PFSK-1 (cell line): Measurements from ENCODE around the gene CDKL2.

Experiments used
- FOXP2 ChIP-seq: optimal IDR thresholded peaks from 2 replicates; pipeline ENCODE3; 2011; ENCODE audit warnings: borderline replicate concordance, control low read depth, inconsistent platforms; ENCODE audit not compliant: insufficient read depth; ENCODE audit errors: extremely low read length, extremely low read depth
- POLR2AphosphoS5 ChIP-seq: IDR thresholded peaks from 2 replicates; pipeline ENCODE4 v1.6.1; 2012; ENCODE audit warnings: low read depth, mild to moderate bottlenecking, control low read depth, low read length, moderate library complexity
- SIN3A ChIP-seq: IDR thresholded peaks from 2 replicates; pipeline ENCODE4 v1.6.1; 2012; ENCODE audit warnings: mild to moderate bottlenecking, low read length, moderate library complexity, borderline replicate concordance; ENCODE audit not compliant: insufficient read depth
- TAF1 ChIP-seq: IDR thresholded peaks from 2 replicates; pipeline ENCODE4 v1.6.1; 2012; ENCODE audit warnings: low read length, control low read depth, borderline replicate concordance; ENCODE audit not compliant: insufficient read depth
- TF ChIP-seq, protein P1 (sequence below), 2 experiments: IDR thresholded peaks; 2 replicates each; pipeline versions ENCODE4 v1.6.1 to v1.8.0; 2011 to 2012; ENCODE audit warnings: low read depth in 2 of 2, low read length in 2 of 2, control low read depth in 1 of 2, inconsistent platforms in 1 of 2, mild to moderate bottlenecking in 1 of 2, moderate library complexity in 1 of 2; ENCODE audit not compliant: insufficient read depth in 1 of 2

Gene CDKL2

DNA sequence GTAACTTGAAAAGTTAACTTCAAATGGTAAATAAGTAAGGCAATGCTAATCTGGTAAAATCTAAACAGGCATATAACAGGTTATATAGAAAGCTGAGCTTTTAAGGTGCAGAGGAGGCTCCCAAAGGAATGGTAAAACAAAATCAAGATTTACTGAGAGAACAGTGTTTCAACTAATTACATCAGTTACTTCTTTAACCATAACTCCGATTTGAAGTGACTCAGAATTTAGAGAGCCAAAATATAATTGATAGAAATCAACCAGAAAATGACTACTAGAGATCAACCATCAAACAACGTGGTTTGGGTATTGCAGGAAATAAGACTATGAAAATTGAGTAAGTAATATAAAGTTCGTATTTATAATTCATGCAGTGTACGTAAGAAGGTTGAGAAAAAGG, 36.0 kb upstream of the CDKL2 start:
- no peak for TF ChIP-seq SIN3A

DNA sequence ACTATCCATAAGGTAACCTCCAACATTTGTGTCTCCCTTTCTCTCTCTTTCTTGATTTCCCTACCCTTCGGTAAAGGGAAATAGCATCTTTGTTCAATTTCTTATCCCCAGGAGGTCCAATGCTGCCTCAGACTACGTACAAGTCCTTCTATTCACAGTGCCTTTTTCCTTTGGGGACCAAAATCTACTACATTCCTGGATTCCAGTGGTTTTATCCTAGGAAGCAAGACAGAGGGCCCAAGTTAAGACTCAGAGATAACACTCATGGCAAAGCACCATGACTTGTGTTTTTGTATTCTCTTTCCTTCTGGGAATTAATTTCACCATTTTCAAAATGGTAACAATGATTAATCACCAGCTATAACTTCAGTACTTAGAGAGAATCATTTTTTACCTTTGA, 32.3 kb upstream of the CDKL2 start:
- no peak for TF ChIP-seq POLR2AphosphoS5

DNA sequence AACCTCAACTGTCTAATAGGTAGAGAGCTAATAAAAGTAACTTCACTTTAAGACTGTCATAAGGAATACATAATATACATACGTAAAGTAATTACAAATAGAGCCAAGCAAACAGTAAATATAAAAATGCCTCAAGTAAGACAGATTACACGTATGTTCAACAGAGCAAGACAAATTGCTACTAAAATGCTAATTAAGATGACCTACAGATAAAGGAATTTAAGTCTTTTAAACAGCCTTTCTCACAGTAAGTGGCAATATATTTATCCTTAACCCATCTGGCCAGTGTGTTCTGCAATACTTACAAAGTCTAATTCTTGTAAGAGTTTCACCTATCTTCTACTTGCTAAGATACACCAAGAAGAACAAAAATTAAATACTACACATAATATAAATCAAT, 30.2 kb upstream of the CDKL2 start:
- TF ChIP-seq SIN3A (no peak), FOXP2 (no peak)

DNA sequence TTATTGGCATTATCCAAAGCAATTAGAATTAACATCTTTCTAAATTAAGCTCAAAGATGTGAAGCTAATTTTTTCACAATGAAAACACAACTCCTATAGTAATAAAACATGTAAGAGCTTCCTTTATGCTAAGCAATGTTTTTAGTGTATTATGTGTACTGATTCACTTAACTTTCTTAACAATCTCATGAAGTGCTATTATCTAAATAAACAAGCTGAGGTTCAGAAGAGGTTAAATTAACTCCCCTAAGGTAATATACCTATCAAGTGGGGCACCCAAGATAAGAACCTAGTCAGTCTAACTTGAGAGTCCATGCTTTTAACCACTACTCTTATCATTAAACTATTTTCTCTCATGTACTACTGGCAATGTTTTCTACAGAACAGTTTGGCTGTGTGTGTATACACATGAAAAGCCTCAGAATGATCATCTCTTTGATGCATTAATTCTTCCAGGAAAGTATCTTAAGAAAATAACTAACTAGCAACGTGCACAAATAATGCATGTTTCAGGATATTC, 29.2 kb upstream of the CDKL2 start:
- no peak for TF ChIP-seq SIN3A
- TF ChIP-seq FOXP2: no peak
- TF ChIP-seq TAF1: no peak
- TF ChIP-seq, protein P1, sequence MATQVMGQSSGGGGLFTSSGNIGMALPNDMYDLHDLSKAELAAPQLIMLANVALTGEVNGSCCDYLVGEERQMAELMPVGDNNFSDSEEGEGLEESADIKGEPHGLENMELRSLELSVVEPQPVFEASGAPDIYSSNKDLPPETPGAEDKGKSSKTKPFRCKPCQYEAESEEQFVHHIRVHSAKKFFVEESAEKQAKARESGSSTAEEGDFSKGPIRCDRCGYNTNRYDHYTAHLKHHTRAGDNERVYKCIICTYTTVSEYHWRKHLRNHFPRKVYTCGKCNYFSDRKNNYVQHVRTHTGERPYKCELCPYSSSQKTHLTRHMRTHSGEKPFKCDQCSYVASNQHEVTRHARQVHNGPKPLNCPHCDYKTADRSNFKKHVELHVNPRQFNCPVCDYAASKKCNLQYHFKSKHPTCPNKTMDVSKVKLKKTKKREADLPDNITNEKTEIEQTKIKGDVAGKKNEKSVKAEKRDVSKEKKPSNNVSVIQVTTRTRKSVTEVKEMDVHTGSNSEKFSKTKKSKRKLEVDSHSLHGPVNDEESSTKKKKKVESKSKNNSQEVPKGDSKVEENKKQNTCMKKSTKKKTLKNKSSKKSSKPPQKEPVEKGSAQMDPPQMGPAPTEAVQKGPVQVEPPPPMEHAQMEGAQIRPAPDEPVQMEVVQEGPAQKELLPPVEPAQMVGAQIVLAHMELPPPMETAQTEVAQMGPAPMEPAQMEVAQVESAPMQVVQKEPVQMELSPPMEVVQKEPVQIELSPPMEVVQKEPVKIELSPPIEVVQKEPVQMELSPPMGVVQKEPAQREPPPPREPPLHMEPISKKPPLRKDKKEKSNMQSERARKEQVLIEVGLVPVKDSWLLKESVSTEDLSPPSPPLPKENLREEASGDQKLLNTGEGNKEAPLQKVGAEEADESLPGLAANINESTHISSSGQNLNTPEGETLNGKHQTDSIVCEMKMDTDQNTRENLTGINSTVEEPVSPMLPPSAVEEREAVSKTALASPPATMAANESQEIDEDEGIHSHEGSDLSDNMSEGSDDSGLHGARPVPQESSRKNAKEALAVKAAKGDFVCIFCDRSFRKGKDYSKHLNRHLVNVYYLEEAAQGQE (IDR thresholded peaks at IDR 0.05; ENCODE audit: insufficient read depth in 1 of 2, low read depth in 2 of 2, low read length in 2 of 2): no peak
- no peak for TF ChIP-seq POLR2AphosphoS5

DNA sequence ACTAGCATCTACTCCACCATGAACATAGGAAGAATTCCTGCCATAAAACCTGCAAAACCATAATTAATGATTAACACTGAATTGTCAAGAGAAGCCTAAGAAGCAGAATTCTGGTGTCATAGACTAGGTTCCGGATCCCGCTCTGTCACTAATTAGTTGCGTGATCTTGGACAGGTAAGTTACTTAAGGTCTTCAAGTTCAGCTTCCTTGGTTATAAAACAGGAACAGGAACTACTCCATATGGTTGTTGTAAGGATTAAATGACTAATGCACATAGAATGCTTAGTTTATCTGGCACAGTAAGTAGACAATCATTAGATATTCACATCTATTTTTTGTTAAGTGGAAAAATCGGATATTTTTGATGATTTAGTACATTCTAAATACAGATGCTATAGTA, 28.5 kb upstream of the CDKL2 start:
- TF ChIP-seq, protein P1 (IDR thresholded peaks at IDR 0.05; ENCODE audit: insufficient read depth in 1 of 2, low read depth in 2 of 2, low read length in 2 of 2): no peak
- TF ChIP-seq POLR2AphosphoS5 (no peak), FOXP2 (no peak), TAF1 (no peak), SIN3A (no peak)

DNA sequence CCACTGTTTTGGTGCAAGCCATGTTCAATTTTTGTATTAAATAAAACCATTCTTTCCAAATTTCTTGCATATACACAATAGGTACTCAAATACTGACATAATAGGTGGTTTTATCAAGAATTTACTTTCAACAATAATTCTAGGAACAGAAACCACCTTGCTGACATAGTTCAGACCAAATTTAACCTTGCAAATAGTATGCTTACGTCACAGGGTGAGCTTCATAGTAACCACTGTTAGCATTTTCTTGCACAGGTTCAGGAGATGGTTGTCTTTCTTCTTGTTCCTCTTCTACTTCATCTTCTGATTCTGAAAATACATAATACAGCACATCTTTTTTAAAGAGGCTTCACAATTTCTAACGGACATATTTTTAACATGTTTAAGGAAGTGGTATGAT, 25.2 kb upstream of the CDKL2 start:
- TF ChIP-seq POLR2AphosphoS5 (no peak), SIN3A (no peak), FOXP2 (no peak), TAF1 (no peak)
- TF ChIP-seq, protein P1 (IDR thresholded peaks at IDR 0.05; ENCODE audit: insufficient read depth in 1 of 2, low read depth in 2 of 2, low read length in 2 of 2): no peak

DNA sequence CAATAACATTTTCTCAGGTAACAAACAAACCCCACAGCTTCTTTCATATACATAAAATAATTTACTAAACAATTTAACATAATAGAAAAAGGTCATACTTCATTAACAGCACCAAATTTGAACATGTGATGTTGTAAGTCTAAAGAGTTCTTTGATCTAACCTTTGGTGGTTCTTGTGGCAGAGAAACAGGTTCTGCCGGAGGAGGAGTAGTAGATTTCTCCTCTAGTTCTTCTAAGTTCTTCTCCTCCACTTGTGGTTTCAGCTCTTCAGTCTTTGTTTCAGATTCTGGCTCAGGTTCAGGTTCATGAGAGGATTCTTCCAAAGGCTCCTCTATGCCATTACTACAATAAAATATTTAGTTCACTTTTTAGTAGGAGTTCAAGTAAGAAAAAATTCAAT, 24.6 kb upstream of the CDKL2 start:
- no peak for TF ChIP-seq POLR2AphosphoS5
- TF ChIP-seq, protein P1 (IDR thresholded peaks at IDR 0.05; ENCODE audit: insufficient read depth in 1 of 2, low read depth in 2 of 2, low read length in 2 of 2): no peak
- TF ChIP-seq SIN3A: no peak
- TF ChIP-seq FOXP2: no peak
- TF ChIP-seq TAF1: no peak
